Stimulated activated CD8-positive, alpha-beta memory T cell treated with anti-CD3 and anti-CD28 coated beads, Interleukin-4, amount 100 ng/mL, for 24 hours (primary cell): ENCODE data around the gene C19orf53.
"Not testable (repeated sequence)": the region's sequence is repeated elsewhere in the genome, so short reads cannot be mapped to it uniquely, and the experiment has no call there.

ENCODE experiments used
- DNase-seq: peaks from one replicate; pipeline ENCODE4 v3.0.0-alpha.2; 2020; ENCODE audit warnings: low read depth

Gene C19orf53

GRCh38 chr19:13764101-13764807 is 10.0 kb upstream of the C19orf53 start, which contains the start of gene MRI1:
Gene MRI1, plus strand, starts transcription at chr19:13764522. Its CDS starts 67 bp downstream, at chr19:13764589.
- peak; percentile 69 for DNase-seq

- DNase-seq = no peak
These were observed 9.3 kb upstream of the C19orf53 start for GRCh38 chr19:13764821-13765394.

GRCh38 chr19:13765395-13766094 is 8.7 kb upstream of the C19orf53 start:
- DNase-seq = no peak

- no peak for DNase-seq
These were observed 8.2 kb upstream of the C19orf53 start for GRCh38 chr19:13766095-13766481.

- DNase-seq = no peak
These were observed 5.7 kb upstream of the C19orf53 start for GRCh38 chr19:13768510-13768909.

GRCh38 chr19:13770013-13770635 is 4.1 kb upstream of the C19orf53 start:
- no peak for DNase-seq

- no peak for DNase-seq
These were observed 4.1 kb downstream of the C19orf53 start for GRCh38 chr19:13778398-13778797.

- DNase-seq = no peak
These were observed 4.6 kb downstream of the C19orf53 start for GRCh38 chr19:13778847-13779246.

- not testable (repeated sequence) for DNase-seq
These were observed 5.5 kb downstream of the C19orf53 start for GRCh38 chr19:13779794-13780193.

- no peak for DNase-seq
These were observed 7.3 kb downstream of the C19orf53 start for GRCh38 chr19:13781547-13781946.

GRCh38 chr19:13782537-13782936 is 8.3 kb downstream of the C19orf53 start:
- no peak for DNase-seq

GRCh38 chr19:13783565-13784500 is 9.6 kb downstream of the C19orf53 start:
- DNase-seq = no peak

GRCh38 chr19:13784731-13785452 is 10.6 kb downstream of the C19orf53 start:
- DNase-seq = peak; percentile 54

GRCh38 chr19:13788991-13789390 is 14.7 kb downstream of the C19orf53 start:
- DNase-seq = no peak

GRCh38 chr19:13790354-13790753 is 16.1 kb downstream of the C19orf53 start:
- DNase-seq = no peak

- DNase-seq = not testable (repeated sequence)
These were observed 19.1 kb downstream of the C19orf53 start for GRCh38 chr19:13793317-13793716.

GRCh38 chr19:13794398-13794756 is 20.1 kb downstream of the C19orf53 start:
- no peak for DNase-seq

- DNase-seq = peak; percentile 92
These were observed 20.7 kb downstream of the C19orf53 start, which contains the start of gene ZSWIM4 for GRCh38 chr19:13794757-13795589. Gene ZSWIM4, plus strand, starts transcription at chr19:13795443. Its CDS starts 206 bp downstream, at chr19:13795649.

- DNase-seq = no peak
These were observed 21.5 kb downstream of the C19orf53 start for GRCh38 chr19:13795595-13796300.
